Measurements from ENCODE around the gene DOCK7.

The DOCK7 gene

GRCh38 chr1:62513013-62513412, 175.2 kb downstream of the DOCK7 start:
- TF ChIP-seq, protein P1, sequence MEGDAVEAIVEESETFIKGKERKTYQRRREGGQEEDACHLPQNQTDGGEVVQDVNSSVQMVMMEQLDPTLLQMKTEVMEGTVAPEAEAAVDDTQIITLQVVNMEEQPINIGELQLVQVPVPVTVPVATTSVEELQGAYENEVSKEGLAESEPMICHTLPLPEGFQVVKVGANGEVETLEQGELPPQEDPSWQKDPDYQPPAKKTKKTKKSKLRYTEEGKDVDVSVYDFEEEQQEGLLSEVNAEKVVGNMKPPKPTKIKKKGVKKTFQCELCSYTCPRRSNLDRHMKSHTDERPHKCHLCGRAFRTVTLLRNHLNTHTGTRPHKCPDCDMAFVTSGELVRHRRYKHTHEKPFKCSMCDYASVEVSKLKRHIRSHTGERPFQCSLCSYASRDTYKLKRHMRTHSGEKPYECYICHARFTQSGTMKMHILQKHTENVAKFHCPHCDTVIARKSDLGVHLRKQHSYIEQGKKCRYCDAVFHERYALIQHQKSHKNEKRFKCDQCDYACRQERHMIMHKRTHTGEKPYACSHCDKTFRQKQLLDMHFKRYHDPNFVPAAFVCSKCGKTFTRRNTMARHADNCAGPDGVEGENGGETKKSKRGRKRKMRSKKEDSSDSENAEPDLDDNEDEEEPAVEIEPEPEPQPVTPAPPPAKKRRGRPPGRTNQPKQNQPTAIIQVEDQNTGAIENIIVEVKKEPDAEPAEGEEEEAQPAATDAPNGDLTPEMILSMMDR (IDR thresholded peaks at IDR 0.05; ENCODE audit: low read depth, low read length), result no peak
- DNase-seq, result no peak

GRCh38 chr1:62509028-62509427, 179.2 kb downstream of the DOCK7 start:
- TF ChIP-seq, protein P1 (IDR thresholded peaks at IDR 0.05; ENCODE audit: low read depth, low read length), result no peak
- Histone ChIP-seq H3K27me3 (no peaks in the 10 kb centered on the region), H3K9me3 (no peaks in the 10 kb centered on the region), H3K4me3 (ENCODE audit: low read depth, low read length) (no peak overlapping the region), H3K36me3 (no peaks in the 10 kb centered on the region), H3K4me1 (no peaks in the 10 kb centered on the region)
- no peak for DNase-seq

More at GRCh38 chr1:62513013-62513412, 175.2 kb downstream of the DOCK7 start:
- no peaks in the 10 kb centered on the region for H3K9me3 ChIP-seq
- no peaks in the 10 kb centered on the region for H3K4me1 ChIP-seq
- no peaks in the 10 kb centered on the region for H3K36me3 ChIP-seq
- H3K4me3 ChIP-seq (ENCODE audit: low read depth, low read length), result no peak overlapping the region
- no peaks in the 10 kb centered on the region for H3K27me3 ChIP-seq

DNA sequence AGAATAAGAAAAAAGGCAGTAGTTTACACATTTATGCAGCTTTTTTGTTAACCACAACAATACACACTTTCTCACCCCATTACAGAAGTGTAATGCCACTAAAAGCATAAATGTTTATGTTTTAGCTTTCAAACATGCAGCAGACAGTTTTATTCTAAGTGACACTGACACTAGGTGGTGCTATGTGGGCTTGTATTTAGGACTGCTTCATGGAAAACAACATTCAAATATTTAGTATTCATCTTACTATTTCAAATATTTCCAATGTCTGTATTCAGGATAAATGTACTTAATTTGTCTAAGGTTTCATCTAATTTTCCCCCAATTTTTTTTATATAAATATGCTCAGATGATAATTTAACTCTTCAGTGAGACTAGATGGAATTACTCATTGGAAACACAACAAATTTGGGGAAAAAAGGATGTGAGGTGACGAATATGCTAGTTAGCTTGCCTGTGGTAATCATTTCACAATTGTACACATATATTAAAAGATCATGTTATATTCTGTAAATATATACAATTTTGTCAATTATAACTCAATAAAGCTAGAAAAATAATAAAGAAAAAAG, 179.9 kb downstream of the DOCK7 start:
- no peaks in the 10 kb centered on the region for H3K9me3 ChIP-seq
- H3K4me1 ChIP-seq, result no peaks in the 10 kb centered on the region
- no peaks in the 10 kb centered on the region for H3K27me3 ChIP-seq
- H3K4me3 ChIP-seq (ENCODE audit: low read depth, low read length), result no peak overlapping the region
- TF ChIP-seq, protein P1 (IDR thresholded peaks at IDR 0.05; ENCODE audit: low read depth, low read length), result peak; percentile 51
- no peaks in the 10 kb centered on the region for H3K36me3 ChIP-seq
- peak; percentile 12 for DNase-seq

GRCh38 chr1:62500210-62500609, 188.0 kb downstream of the DOCK7 start:
- Histone ChIP-seq H3K27me3 (no peaks in the 10 kb centered on the region), H3K4me1 (no peaks in the 10 kb centered on the region; the same call in 1 of the 2 replicates), H3K9me3 (no peaks in the 10 kb centered on the region), H3K36me3 (no peaks in the 10 kb centered on the region), H3K4me3 (ENCODE audit: low read depth, low read length) (no peak overlapping the region)
- TF ChIP-seq, protein P1 (IDR thresholded peaks at IDR 0.05; ENCODE audit: low read depth, low read length), result no peak
- DNase-seq, result no peak

- Histone ChIP-seq H3K4me1 (no peaks in the 10 kb centered on the region), H3K9me3 (no peaks in the 10 kb centered on the region), H3K27me3 (no peaks in the 10 kb centered on the region), H3K36me3 (no peaks in the 10 kb centered on the region), H3K4me3 (ENCODE audit: low read depth, low read length) (no peak overlapping the region)
- no peak for DNase-seq
- TF ChIP-seq, protein P1 (IDR thresholded peaks at IDR 0.05; ENCODE audit: low read depth, low read length), result no peak
Measured at GRCh38 chr1:62494137-62494536, 194.0 kb downstream of the DOCK7 start.

DNA sequence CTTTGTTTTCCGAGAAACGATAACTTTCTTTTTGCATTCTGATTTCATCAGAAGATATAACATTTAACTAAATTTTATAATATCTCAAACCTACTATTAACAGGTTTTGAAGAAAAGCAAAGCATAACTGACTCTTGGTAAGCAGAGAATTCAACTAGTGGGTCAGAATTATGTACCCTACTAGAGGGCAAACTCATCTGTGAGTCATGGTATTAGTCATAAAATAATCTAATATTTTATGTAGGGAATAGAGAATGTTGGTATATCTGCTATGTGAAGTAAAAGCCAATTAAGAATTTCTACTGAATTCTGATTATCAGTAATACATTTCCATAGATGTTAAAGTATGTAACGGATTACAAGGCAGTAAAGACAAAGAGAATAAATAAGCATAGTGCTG, 194.5 kb downstream of the DOCK7 start:
- H3K4me3 ChIP-seq (ENCODE audit: low read depth, low read length), result no peak overlapping the region
- no peaks in the 10 kb centered on the region for H3K27me3 ChIP-seq
- no peaks in the 10 kb centered on the region for H3K4me1 ChIP-seq
- no peaks in the 10 kb centered on the region for H3K9me3 ChIP-seq
- no peak for DNase-seq
- TF ChIP-seq, protein P1 (IDR thresholded peaks at IDR 0.05; ENCODE audit: low read depth, low read length), result no peak
- H3K36me3 ChIP-seq, result no peaks in the 10 kb centered on the region
